Calu3 (cell line): Measurements from ENCODE around the gene LTK. TPM values are rescaled to one million over a fixed set of nuclear protein-coding genes. Genes with fewer than 3 reads are reported as not detected.

Source experiments
- BruUV-seq: library from RNA; stranded (reverse); fragments of 400-500 nt; replicated peaks from 2 replicates; lab custom pipeline; 2021; lab: Mats Ljungman, UMichigan
- CTCF ChIA-PET: fragments of 300-600 bp; sonication (Branson Sonifier 250); formaldehyde crosslinking; loops from one replicate; lab custom pipeline; 2022; ENCODE audit warnings: antibody characterized with exemption; lab: Charles Lee
- DNase-seq: peaks from one replicate; pipeline ENCODE4 v3.0.0; 2022
- H3K27ac Mint-ChIP-seq: one replicate; pipeline ENCODE4 v1.8.0; 2022; ENCODE audit warnings: mixed read lengths; ENCODE audit not compliant: unreplicated experiment
- H3K27me3 Mint-ChIP-seq: one replicate; pipeline ENCODE4 v1.8.0; 2022; ENCODE audit warnings: mixed read lengths; ENCODE audit not compliant: unreplicated experiment
- H3K36me3 Mint-ChIP-seq: one replicate; pipeline ENCODE4 v1.8.0; 2022; ENCODE audit warnings: mild to moderate bottlenecking, moderate library complexity, mixed read lengths; ENCODE audit not compliant: insufficient read depth, unreplicated experiment
- H3K4me1 Mint-ChIP-seq: one replicate; pipeline ENCODE4 v1.8.0; 2022; ENCODE audit warnings: mild to moderate bottlenecking, low read depth, mixed read lengths; ENCODE audit not compliant: unreplicated experiment
- H3K4me3 Mint-ChIP-seq: one replicate; pipeline ENCODE4 v1.8.0; 2022; ENCODE audit warnings: mild to moderate bottlenecking, low read depth, moderate library complexity, mixed read lengths; ENCODE audit not compliant: unreplicated experiment
- H3K9me3 Mint-ChIP-seq: one replicate; pipeline ENCODE4 v1.8.0; 2022; ENCODE audit warnings: low read depth, mixed read lengths; ENCODE audit not compliant: unreplicated experiment
- CTCF ChIP-seq: fragments of 200-600 bp; IDR thresholded peaks from one replicate; pipeline ENCODE4 v1.8.0; 2022; ENCODE audit warnings: antibody characterized with exemption; ENCODE audit not compliant: unreplicated experiment
- intact Hi-C: fragments of 100-400 bp; cut with micrococcal nuclease; formaldehyde crosslinking; loops from one replicate; pipeline ENCODE4 v1.10.0; 2022; ENCODE audit not compliant: unreplicated experiment
- total RNA-seq: library from RNA; stranded (reverse); gene quantifications from 2 replicates; pipeline ENCODE4 v1.2.3, GENCODE V29; 2022

LTK gene
- total RNA-seq, 1 experiment from 2014 or later = 0.24 TPM

GRCh38 chr15:41505776-41506175 is 7.9 kb downstream of the LTK start:
- CTCF ChIA-PET = no interaction called here
- no peaks in the 10 kb centered on the region for H3K36me3 Mint-ChIP-seq
- DNase-seq = no peak
- H3K4me1 Mint-ChIP-seq = no peaks in the 10 kb centered on the region
- H3K27ac Mint-ChIP-seq = no peak overlapping the region
- no TSS peak for BruUV-seq
- no peak overlapping the region for H3K4me3 Mint-ChIP-seq
- H3K9me3 Mint-ChIP-seq = no peaks in the 10 kb centered on the region
- TF ChIP-seq CTCF = no peak
- no peaks in the 10 kb centered on the region for H3K27me3 Mint-ChIP-seq
- intact Hi-C loops = no loop called here

GRCh38 chr15:41504751-41505492 is 8.7 kb downstream of the LTK start:
- no peak for DNase-seq
- H3K27me3 Mint-ChIP-seq = no peaks in the 10 kb centered on the region
- CTCF ChIA-PET = no interaction called here
- no peak overlapping the region for H3K27ac Mint-ChIP-seq
- intact Hi-C loops = no loop called here
- H3K9me3 Mint-ChIP-seq = no peaks in the 10 kb centered on the region
- no TSS peak for BruUV-seq
- no peak overlapping the region for H3K4me3 Mint-ChIP-seq
- H3K36me3 Mint-ChIP-seq = no peaks in the 10 kb centered on the region
- TF ChIP-seq CTCF = no peak
- no peaks in the 10 kb centered on the region for H3K4me1 Mint-ChIP-seq

DNA sequence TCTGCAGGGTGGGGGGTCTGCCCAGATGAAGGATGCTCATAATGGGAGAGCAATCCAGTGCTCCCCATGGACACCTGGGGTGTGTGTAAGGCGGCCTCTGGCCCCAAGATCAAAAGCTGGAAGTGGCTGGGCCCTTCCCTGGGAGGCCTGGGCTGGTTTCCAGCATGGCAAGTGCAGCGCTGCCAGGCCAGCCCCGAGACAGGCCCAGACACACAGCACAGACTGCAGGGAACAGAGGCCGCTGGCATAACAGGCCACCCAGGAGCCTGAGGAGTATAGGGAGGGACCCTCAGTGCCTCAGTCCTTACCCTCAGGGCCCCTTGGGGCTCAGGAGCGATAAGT is 10.0 kb downstream of the LTK start:
- BruUV-seq = no TSS peak
- CTCF ChIA-PET = no interaction called here
- Mint-ChIP-seq H3K36me3 (no peaks in the 10 kb centered on the region), H3K4me3 (no peak overlapping the region), H3K27ac (no peak overlapping the region), H3K4me1 (no peaks in the 10 kb centered on the region), H3K9me3 (no peaks in the 10 kb centered on the region), H3K27me3 (no peaks in the 10 kb centered on the region)
- DNase-seq = no peak
- intact Hi-C loops = no loop called here
- no peak for TF ChIP-seq CTCF

- H3K27ac Mint-ChIP-seq = no peak overlapping the region
- CTCF ChIA-PET = no interaction called here
- no peaks in the 10 kb centered on the region for H3K4me1 Mint-ChIP-seq
- H3K9me3 Mint-ChIP-seq = no peaks in the 10 kb centered on the region
- H3K36me3 Mint-ChIP-seq = no peaks in the 10 kb centered on the region
- H3K4me3 Mint-ChIP-seq = no peak overlapping the region
- DNase-seq = no peak
- H3K27me3 Mint-ChIP-seq = no peaks in the 10 kb centered on the region
- BruUV-seq = no TSS peak
- intact Hi-C loops = no loop called here
- no peak for TF ChIP-seq CTCF
Measured at GRCh38 chr15:41502795-41503668, 10.6 kb downstream of the LTK start.
